NCI-H1092 treated with DMSO at 0.1 percent for 48 hours (cell line): ENCODE results near the gene GDF9.
"Not testable (repeated sequence)": the region's sequence is repeated elsewhere in the genome, so short reads cannot be mapped to it uniquely, and the experiment has no call there.

Experiments used
- DNase-seq: peaks from one replicate; lab custom pipeline; 2025; lab: John Stamatoyannopoulos, UW

GDF9 gene

GRCh38 chr5:132873119-132873929 is 7.1 kb upstream of the GDF9 start, which contains the start of gene LEAP2:
TSS of gene LEAP2 (plus strand) at chr5:132873668. CDS start at chr5:132873695, 27 bp downstream.
- DNase-seq, result no peak

GRCh38 chr5:132872788-132873118 is 6.5 kb upstream of the GDF9 start:
- no peak for DNase-seq

GRCh38 chr5:132871459-132872284 is 5.4 kb upstream of the GDF9 start:
- no peak for DNase-seq

GRCh38 chr5:132870801-132871200 is 4.5 kb upstream of the GDF9 start:
- DNase-seq, result no peak

GRCh38 chr5:132868754-132869153 is 2.5 kb upstream of the GDF9 start:
- DNase-seq, result no peak

- DNase-seq, result no peak
Measured at GRCh38 chr5:132867046-132867451, 780 bp upstream of the GDF9 start.

GRCh38 chr5:132865668-132866341 is 464 bp downstream of the GDF9 start:
- no peak for DNase-seq

- DNase-seq, result no peak
Measured at GRCh38 chr5:132860742-132861141, 5.5 kb downstream of the GDF9 start.

- DNase-seq, result no peak
Measured at GRCh38 chr5:132859889-132860437, 6.3 kb downstream of the GDF9 start.

- no peak for DNase-seq
Measured at GRCh38 chr5:132856011-132856410, 10.3 kb downstream of the GDF9 start.

GRCh38 chr5:132854992-132855391 is 11.3 kb downstream of the GDF9 start:
- not testable (repeated sequence) for DNase-seq

- no peak for DNase-seq
Measured at GRCh38 chr5:132854301-132854700, 12.0 kb downstream of the GDF9 start.

GRCh38 chr5:132853790-132854189 is 12.5 kb downstream of the GDF9 start:
- DNase-seq, result no peak

GRCh38 chr5:132853323-132853722 is 12.9 kb downstream of the GDF9 start:
- no peak for DNase-seq

- no peak for DNase-seq
Measured at GRCh38 chr5:132850066-132850465, 16.2 kb downstream of the GDF9 start.

- DNase-seq, result no peak
Measured at GRCh38 chr5:132849347-132849746, 16.9 kb downstream of the GDF9 start.

GRCh38 chr5:132848270-132848669 is 18.0 kb downstream of the GDF9 start:
- DNase-seq, result no peak

- DNase-seq, result no peak
Measured at GRCh38 chr5:132841305-132841704, 25.0 kb downstream of the GDF9 start.

- DNase-seq, result no peak
Measured at GRCh38 chr5:132840896-132841295, 25.4 kb downstream of the GDF9 start.

- DNase-seq, result no peak
Measured at GRCh38 chr5:132840313-132840712, 26.0 kb downstream of the GDF9 start.

GRCh38 chr5:132839426-132840301 is 26.6 kb downstream of the GDF9 start:
- no peak for DNase-seq
